Activated T-cell treated with anti-CD3 and anti-CD28 coated beads, Interleukin-2, amount 50 U/mL, for 48 hours (primary cell): Measurements from ENCODE around the gene IRF1.

ENCODE experiments used
- DNase-seq, 2 experiments: peaks; one replicate each; pipeline ENCODE4 v3.0.0-alpha.2; 2020

The IRF1 gene

GRCh38 chr5:132500244-132500930 is 9.8 kb upstream of the IRF1 start:
- peak; percentile 25 to 33 for DNase-seq

GRCh38 chr5:132499440-132500243 is 9.1 kb upstream of the IRF1 start:
- peak in 1 of 2 experiments; percentile 31 for DNase-seq

GRCh38 chr5:132498686-132499271 is 8.2 kb upstream of the IRF1 start:
- peak in 1 of 2 experiments; percentile 20 for DNase-seq

- DNase-seq, result peak in 1 of 2 experiments; percentile 32
Observed at GRCh38 chr5:132498152-132498551, 7.6 kb upstream of the IRF1 start.

- DNase-seq, result peak in 1 of 2 experiments; percentile 28
Observed at GRCh38 chr5:132497488-132497997, 7.0 kb upstream of the IRF1 start.

GRCh38 chr5:132496631-132497487 is 6.3 kb upstream of the IRF1 start:
- peak; percentile 76 to 80 for DNase-seq

- peak; percentile 88 to 90 for DNase-seq
Observed at GRCh38 chr5:132496191-132496630, 5.6 kb upstream of the IRF1 start.

- peak; percentile 85 to 88 for DNase-seq
Observed at GRCh38 chr5:132495667-132496190, 5.2 kb upstream of the IRF1 start.

GRCh38 chr5:132493821-132494220 is 3.2 kb upstream of the IRF1 start:
- peak in 1 of 2 experiments; percentile 19 for DNase-seq

GRCh38 chr5:132493241-132493640 is 2.7 kb upstream of the IRF1 start:
- peak; percentile 26 to 29 for DNase-seq

GRCh38 chr5:132492386-132493125 is 2.0 kb upstream of the IRF1 start:
- no peak for DNase-seq

GRCh38 chr5:132491368-132492364 is 1.1 kb upstream of the IRF1 start:
- DNase-seq, result peak in 1 of 2 experiments; percentile 60

- DNase-seq, result peak; percentile 60 to 65
Observed at GRCh38 chr5:132489871-132490483, 596 bp downstream of the IRF1 start.

- peak in 1 of 2 experiments; percentile 45 for DNase-seq
Observed at GRCh38 chr5:132489051-132489770, 1.4 kb downstream of the IRF1 start.

- DNase-seq, result no peak
Observed at GRCh38 chr5:132488590-132488989, 2.0 kb downstream of the IRF1 start.

- DNase-seq, result peak; percentile 35 to 37
Observed at GRCh38 chr5:132487841-132488555, 2.6 kb downstream of the IRF1 start.

- peak; percentile 23 to 30 for DNase-seq
Observed at GRCh38 chr5:132487095-132487428, 3.5 kb downstream of the IRF1 start.
